IPS-NIHi11 (cell line): ENCODE data around the gene COQ5.

Experiments
- DNase-seq: peaks from one replicate; pipeline ENCODE4 v3.0.0; 2012; ENCODE audit warnings: mixed read lengths, low spot score

COQ5 gene

DNA sequence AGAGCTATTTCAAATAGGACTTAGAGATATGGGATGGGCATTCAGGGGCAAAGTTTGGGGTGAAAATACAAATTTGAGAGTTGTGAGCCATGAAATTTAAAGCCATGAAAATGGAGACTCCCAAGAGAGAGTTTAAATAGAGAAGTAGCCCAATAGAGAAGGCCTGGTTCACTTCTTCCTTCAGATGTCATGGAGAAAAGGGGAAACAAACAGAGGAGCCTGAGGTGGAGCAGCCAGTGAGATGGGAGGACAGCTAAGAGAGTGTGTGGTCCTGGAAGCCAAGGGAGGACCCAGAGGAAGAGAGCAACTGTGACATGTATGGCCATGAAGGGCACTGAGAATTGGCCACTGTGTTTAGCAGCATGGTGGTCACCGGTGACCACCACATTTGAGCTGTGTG, 45.3 kb downstream of the COQ5 start:
- no peak for DNase-seq

DNA sequence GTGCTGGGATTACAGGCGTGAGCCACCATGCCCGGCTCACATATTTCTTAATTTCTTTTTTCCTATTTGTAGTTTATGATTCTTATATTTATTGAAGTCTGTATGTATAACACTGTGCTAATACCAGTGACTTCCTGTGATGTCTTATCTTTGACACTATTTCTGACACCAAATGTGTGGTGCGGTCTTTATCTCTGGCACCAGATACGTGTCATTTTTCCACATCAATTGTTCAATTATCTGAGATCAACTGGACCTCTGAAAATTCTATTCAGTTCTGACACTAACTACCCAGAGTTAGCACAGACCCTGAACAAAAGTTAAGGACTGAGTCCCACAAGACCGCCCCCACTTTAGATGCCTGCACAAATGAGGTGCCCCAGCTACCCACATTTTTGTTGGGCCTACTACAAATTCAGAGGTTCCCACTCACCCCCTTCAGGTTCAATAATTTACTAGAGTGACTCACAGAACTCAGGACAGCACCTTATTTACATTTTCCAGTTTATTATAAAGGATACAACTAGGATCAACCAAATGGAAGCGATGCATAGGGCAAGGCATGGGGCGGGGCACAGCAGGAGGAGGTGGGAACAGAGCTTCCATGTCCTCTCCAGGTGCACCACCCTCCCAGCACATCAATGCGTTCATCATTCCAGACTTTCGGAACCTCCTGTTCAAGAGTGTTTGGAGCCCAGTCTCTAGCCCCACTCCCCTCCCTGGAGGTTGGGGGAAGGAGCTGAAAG, 47.8 kb downstream of the COQ5 start:
- no peak for DNase-seq

DNA sequence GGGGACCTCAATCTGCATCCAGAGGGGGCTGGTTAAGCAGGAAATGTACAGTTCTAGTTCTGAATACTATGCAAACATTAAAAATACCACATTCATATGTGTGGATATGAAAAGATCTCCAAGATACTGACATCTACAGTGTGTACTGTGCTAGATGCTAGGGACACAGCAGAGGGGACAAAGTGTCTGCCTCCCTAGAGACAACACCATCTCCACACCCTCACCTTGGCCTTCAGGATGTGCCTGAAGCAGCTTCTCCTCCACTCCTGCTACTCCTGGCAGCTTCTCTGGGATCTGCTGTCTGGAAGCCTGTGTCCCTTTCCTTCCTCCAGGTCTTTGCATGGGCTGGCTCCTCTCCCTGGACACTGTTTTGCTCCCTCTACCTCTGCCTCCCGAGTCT, 48.7 kb downstream of the COQ5 start:
- no peak for DNase-seq

DNA sequence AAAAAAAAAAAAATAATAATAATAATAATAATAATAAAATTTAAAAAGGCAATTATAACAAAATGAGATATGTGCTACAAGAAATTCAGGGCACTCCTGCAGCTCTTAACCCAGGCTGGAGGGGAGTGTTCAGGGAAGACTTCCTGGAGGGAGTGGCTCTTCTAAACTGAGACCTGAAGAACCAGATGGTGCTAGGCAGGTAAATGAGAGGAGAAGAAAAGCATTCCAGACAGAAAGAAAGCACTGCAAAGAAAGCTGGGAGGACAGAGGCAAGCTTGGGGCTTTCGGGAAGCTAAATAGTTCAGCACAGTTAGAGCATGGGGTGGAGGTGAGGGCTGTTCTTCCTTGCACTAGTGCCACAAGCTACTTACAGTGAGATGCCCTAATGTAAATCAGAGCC, 49.5 kb downstream of the COQ5 start:
- DNase-seq: no peak

DNA sequence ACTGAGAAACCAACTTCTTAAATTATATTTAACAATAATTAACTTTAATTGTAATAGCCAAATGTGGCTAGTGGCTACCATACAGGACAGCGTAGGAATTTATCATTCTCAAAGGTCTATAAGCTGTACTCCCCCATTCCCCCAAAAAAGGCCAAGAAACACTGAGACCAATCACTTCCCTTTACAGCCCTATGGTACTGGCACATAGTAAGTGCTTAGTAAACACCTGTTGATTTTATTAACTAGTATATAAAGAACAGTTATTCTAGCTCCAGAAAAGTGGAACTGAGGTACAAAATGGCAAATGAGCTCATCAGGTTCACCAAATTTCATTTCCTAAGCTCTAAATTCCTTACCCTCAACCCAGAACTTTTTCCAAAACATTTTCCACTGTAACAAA, 53.3 kb downstream of the COQ5 start:
- no peak for DNase-seq

DNA sequence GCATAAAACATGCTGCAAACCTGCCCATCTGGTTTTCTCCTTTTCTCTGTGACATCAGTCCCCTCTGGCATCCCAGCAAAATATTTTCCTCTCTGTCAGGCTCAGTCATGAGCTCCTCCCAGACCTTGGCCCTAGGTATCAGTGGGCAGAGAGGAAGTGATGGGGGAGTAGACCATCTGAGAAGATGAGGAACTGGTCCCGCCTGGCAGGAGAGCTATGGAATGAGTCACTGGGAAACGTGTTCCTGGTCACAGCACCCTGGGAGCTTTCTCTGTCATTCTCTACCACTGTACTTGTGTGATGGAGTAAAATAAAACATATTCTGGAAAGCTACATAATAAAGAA, 54.4 kb downstream of the COQ5 start:
- DNase-seq: peak; percentile 49

DNA sequence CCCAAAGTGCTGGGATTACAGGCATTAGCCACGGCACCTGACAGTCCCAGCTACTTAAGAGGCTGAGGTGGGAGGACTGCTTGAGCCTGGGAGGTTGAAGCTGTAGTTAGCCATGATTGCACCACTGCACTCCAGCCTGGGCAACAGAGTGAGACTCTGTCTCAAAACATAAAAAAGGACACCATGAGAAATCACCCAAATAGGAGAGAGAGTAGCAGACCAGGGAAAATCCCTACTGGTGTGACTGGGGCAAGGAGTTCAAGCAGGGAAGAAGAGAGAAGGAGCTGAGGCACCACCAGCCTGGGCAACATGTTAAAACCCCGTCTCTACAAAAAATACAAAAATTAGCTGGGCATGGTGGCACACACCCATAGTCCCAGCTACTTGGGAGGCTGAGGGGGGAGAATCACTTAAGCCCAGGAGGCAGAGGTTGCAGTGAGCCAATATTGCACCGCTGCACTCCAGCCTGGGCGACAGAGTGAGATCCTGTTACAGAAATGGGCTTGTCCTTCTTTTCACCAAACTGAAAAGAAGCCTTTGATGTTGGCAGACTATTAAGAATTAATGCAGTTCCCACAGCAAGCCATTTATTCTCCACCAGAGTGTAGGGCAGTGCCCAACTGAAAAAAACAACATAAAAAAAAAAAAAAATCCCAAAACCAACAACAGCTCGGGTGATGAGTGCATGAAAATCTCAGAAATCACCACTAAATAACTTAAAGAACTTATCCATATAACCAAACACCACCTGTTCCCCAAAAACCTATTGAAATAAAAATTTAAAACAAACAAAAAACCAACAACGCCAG, 54.9 kb downstream of the COQ5 start:
- DNase-seq: no peak

DNA sequence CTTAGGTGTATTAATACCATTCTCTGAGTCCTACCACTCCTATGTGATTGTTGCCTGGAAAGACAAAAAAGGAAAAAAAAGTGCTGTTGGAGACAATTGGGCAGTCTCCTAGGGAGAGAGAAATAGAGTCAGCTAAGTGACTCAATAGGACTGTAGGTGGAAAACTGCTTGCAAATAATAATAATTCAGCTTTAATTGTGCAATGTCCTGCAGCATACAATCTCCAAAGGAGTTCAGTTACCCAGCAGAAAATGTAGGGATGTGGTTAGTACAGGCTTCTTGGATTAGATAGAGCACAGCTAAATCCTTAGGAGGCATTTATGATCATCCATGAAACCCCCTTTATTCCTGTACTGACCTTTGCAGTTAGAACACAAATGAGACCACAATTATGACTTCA, 56.4 kb downstream of the COQ5 start:
- no peak for DNase-seq

DNA sequence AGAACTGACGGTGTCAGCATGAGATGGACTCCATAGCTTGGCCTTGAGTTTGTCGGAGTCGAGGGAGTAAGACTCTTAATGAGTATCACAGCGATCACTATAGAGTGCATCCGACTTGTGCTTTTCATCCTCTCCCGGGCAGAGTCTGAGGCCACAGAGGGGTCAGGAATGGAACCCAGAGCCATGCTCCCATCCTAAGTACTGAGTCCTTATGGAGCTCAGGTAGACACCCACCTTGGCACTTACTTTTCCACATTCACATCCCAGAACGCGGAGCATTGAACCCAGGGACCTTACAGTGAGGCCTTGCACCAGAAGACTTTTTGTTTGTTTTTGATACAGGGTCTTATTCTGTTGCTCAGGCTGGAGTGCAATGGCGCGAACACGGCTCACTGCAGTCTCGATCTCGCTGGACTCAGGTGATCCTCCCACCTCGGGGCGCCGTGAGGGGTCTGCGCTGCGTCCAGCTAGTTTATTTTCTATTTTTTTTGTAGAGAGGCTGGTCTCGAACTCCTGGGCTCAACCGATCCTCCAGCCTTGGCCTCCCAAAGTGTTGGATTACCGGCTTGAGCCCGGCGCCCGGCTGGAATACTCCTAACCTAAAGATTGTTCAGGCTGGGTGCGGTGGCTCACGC, 58.7 kb downstream of the COQ5 start:
- no peak for DNase-seq

DNA sequence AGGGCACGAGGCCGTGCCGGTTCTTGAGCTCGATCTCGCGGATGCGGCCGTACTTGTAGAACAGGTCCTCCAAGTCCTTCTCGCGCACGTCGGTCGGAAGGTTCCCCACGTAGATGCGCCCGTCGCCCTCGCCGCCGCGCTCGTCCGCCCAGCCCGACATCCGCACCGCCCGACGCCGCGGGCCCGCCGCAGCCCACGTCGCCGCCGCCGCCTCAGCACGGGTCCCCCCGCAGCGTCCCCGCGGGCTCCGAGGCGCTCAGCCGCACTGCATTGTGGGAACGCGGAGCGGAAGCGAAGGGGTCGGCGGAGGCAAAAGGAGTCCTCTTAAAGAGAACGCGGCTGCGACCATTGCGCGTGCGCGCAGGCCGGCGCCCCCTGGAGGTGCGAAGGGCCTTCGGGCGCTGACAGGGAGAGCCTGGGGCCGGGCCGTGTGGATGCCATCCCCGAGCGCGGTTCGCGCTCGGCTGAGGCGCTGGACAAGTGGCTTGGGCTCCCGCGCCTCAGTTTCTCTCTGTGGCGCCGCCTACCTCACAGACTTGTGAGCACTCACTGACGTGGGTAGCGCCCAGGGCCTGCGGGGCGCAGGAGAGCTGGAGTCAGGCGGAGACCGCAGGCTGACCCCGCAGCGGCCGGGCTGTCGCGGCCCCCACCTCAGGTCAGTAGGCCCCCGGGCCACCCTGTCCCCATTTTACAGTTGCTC, 59.4 kb downstream of the COQ5 start, which contains the start of gene SRSF9:
TSS of gene SRSF9 (minus strand) at position 299 of the 700 bp plus-strand sequence. CDS start at position 160, 139 bp downstream.
- peak; percentile 99 for DNase-seq

DNA sequence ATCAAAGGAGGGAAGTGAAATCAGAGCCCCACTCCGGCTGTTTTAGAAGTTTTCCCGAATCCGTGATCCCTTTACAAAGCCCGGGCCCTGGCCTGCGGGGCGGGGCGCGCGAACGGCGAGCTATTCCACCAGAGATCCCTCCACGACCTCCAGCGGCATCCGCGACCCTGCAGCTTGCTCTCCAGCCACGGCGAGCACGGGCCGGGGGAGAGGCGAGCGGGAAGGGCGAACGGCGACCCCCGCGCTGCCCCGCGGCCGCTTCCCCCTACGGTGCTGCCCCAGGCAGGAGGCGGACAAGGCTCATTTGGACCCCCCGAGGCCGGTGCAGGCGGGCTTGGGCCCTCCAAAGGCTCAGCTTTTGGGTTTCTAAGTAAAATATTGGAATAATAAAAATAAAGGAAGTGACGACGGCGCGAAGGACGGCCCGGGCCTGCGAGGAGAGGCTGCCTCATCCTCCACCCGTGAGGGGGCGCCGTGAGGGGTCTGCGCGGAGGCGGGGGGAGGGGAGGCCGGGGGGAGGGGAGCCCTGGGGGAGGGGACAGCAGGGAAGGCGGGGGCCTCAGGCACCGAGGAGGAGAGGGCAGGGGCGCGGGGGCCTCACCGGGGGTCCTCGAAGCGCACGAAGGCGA, 60.0 kb downstream of the COQ5 start:
- peak; percentile 80 for DNase-seq

DNA sequence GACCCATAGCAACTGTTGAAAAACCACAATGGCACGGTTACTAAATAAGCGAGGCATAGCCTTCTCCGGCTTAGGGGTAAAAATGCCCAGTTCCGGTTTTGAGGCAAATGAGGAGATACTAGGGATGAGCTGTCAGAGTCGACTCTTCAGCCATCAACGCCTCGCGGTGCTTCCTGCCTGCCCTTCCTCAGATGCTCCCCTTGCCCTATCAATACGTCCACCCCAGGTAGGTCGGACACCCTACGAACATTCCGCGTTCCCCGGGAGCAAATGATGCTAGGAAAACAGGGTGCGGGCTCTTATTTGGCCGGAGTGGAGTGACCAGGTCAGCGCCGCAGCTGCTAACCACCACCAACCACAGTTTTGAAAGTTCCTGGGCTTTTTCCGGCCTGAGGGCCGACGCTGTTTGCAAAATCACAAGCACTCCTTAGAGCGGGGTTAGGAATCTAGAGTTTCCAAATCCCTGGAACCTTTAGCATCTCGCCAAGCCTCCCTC, 60.6 kb downstream of the COQ5 start:
- peak; percentile 21 for DNase-seq

DNA sequence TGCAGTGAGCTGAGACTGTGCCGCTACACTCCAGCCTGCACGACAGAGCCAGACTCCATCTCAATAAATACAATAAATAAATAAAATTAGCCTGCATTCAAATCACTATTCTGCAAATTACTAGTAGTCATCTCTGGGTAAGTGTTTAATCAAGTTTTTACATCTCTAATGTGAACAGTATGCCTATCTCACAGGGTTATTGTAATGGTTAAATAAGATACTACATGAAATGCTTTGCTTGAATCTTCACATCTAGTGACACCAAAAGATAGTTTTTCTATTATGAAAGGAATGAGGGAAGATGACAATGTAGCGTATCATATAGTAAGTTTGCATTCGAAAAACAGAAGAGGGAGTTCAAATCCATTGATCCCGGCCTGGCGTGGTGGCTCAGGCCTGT, 61.5 kb downstream of the COQ5 start:
- DNase-seq: no peak

DNA sequence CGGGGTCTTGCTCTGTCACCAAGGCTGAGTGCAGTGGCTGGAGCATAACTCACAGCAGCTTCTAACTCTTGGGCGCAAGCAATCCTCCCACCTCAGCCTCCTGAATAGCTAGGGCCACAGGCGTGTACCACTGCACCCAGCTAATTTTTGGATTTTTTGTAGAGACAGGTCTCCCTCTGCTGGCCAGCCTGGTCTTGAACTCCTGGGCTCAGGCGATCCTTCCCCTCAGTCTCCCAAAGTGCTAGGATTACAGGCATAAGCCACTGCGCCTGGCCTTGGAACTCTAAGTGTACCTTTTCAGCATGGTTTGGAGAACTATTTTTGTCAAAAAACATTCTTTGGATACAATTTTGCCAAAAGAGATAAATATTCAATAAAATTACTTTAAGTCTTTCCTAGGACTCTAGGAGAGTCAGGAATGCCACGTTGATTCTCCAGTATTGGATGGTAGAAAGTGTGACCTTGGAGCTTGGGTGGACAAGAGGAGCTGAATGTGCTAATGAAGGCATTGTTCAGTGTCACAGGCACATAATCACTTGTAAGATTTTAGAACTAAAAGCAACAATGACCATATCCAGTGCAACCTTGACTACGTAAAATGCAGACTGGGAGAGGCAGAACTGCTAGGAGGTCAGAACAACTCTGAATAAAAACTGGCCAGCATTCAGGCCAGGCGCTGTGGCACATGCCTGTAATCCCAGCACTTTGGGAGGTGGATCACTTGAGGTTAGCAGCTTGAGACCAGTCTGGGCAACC, 62.2 kb downstream of the COQ5 start:
- DNase-seq: no peak

DNA sequence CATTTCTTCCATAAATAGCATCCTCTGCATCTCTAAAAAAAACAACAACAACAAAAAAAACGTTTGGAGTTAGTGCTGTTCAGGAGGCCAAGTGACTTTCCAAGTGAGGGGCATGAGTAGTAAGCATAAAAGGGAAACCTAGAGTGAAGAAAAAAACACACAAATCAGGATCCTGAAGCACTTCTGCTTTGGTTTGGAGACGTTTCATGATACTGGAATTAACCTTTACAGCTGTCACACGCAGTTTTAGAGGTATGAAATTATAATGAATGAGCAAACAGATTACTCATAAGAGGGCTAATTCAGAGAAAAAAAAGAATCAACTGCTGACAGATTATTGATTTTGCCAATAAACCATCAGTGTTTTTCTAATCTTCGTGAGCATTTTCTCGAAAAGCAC, 63.2 kb downstream of the COQ5 start:
- no peak for DNase-seq

DNA sequence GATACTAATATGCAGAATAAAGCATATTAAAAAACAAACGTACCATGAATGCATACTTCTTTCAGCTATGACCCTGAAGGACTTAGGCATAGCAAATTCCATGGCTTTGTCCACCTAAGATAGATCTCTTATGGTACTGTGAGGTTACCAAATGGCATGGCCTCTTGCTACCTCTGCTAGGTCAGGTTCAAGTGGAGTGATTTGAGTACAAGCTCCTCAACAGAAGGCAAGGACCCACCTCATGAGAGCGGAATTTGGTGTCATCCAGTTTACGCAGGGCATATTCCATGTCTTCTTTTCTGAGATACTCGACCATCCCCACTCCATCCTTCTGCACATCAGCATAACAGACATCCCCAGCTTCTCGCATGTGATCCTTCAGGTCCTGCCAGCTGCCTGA, 65.2 kb downstream of the COQ5 start:
- no peak for DNase-seq

DNA sequence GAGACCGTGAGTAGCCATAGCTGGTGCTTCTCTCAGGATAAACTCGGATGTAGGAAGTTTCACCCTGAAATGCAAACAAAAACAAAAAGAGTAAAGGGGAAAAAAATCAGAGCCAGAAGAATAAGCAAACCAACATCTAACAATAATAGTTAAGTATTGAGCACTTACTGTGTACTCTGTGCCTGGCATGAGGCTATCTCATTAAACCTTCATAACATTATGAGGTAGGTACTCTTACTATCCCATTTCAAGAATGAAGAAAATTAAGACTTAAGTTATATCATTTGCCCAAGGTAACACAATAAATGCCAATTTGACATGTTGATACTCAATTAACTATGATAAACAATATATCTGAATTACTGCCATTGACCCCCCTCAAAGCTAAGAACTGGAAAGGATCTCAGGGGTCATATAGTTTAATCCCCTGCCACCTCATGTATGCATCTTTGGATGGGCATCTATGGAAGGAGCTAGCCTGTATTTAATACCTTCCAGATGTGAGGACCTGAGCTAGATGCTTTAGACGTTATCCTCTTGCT, 66.8 kb downstream of the COQ5 start:
- no peak for DNase-seq

DNA sequence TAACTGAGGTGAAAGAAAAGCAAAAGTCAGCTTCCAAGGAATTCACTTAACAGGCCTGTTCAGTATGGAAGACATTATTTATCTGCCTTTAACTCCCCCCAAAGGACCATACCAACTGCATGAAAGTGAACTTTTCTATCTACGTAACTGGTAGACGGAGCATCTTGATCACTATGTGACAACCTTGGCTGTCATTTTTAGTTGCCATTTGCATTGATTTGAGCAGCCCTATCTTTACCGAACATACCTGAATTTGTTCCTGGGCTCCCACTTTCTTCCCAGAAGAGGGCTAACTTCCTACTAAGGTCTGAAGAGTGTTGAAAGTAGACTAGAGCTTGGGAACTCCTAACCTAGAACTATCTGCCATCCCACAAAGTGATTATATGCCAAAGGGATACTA, 68.8 kb downstream of the COQ5 start:
- no peak for DNase-seq

DNA sequence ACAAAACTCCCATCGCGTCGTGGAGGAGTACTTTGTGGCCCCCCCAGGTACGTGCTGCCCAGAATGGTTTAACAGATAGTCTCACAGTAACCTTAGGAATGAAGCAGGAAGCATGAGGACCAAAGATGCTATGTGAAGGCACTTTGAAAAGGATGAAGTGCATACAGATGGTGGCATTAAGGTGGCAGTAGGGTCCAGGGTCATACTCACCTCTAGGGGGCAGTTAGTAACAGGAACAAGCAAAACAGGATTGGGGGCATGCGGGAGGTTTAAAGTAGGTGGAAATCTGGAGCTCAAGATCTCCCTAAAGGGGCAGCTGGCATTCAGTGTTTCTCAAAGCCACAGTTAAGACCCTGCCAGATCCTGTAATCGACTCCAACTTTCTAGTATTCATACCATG, 71.8 kb downstream of the COQ5 start:
- DNase-seq: peak; percentile 59

DNA sequence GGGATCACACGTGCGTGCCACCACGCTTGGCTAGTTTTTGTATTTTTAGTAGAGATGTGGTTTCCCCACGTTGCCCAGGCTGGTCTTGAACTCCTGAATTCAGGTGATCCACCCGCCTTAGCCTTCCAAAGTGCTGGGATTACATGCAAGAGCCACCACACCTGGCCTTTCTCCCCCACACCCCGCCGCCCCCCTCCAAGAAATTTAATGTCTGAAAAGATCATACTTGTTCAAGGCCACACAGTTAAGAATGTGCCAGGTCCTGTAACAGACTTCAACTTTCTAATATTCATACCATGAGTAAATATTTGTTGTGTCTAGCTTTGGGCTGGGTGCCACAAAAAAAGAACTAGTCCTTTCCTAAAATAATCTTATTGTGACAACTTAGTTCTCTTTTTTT, 73.7 kb downstream of the COQ5 start:
- DNase-seq: no peak

DNA sequence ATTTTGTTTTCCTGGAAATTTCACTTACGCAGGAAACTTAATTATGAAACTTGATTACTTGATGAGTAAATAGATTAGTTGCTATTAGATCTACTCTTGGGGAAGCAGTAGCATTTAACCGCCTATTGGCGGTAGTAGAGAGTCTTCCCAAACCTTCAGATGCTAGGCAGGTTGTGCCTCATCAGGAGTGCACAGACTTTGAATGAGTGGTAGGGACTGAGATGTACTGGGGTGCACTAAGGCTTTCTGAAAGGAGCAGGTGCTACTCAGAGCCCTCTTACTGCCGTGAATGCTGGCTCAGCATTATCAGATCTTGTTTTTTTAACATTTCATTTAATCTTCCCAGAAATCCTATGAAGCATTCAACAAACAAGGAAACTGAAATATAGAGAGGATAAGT, 75.0 kb downstream of the COQ5 start:
- peak; percentile 59 for DNase-seq
